Breast epithelium (tissue), 3 donors: ENCODE data around the gene SYNM.

ENCODE experiments used
- CTCF ChIP-seq, 3 donors: fragments of 450-650 bp; IDR thresholded peaks; one replicate each; pipeline ENCODE4 v1.5.1; 2016 to 2017; ENCODE audit warnings: antibody characterized with exemption in 3 of 3, mild to moderate bottlenecking in 3 of 3, moderate library complexity in 3 of 3
- POLR2A ChIP-seq: fragments of 450-650 bp; IDR thresholded peaks from one replicate; pipeline ENCODE4 v1.6.1; 2016; ENCODE audit warnings: antibody characterized with exemption, mild to moderate bottlenecking, moderate library complexity
- POLR2AphosphoS5 ChIP-seq, 3 donors: sonication (generic); formaldehyde crosslinking; IDR thresholded peaks; one replicate each; pipeline ENCODE4 v1.6.1; 2017; ENCODE audit warnings: antibody characterized with exemption in 3 of 3

GRCh38 chr15:99130314-99130713 lies 25.4 kb downstream of the SYNM start:
- TF ChIP-seq POLR2AphosphoS5 (IDR thresholded peaks at IDR 0.05) (no peak), CTCF (IDR thresholded peaks at IDR 0.05) (no peak), POLR2A (no peak)
